Stimulated activated CD8-positive, alpha-beta memory T cell treated with anti-CD3 and anti-CD28 coated beads, Interleukin-4, amount 100 ng/mL, for 1 hour (primary cell): ENCODE measurements around the gene SPIB.
"Not testable (repeated sequence)": the region's sequence is repeated elsewhere in the genome, so short reads cannot be mapped to it uniquely, and the experiment has no call there.

Experiments
- DNase-seq, 2 donors: peaks; one replicate each; pipeline ENCODE4 v3.0.0-alpha.2; 2020; ENCODE audit warnings: low read depth in 2 of 2, low spot score in 1 of 2

Gene SPIB

GRCh38 chr19:50465986-50466705 is 47.4 kb downstream of the SPIB start:
- DNase-seq: no peak

- no peak for DNase-seq
These were observed 47.9 kb downstream of the SPIB start for GRCh38 chr19:50466706-50467039.

- DNase-seq: no peak
These were observed 48.8 kb downstream of the SPIB start for GRCh38 chr19:50467566-50467965.

- no peak for DNase-seq
These were observed 50.1 kb downstream of the SPIB start for GRCh38 chr19:50468818-50469217.

- DNase-seq: not testable (repeated sequence)
These were observed 54.6 kb downstream of the SPIB start for GRCh38 chr19:50473336-50473735.

- DNase-seq: no peak
These were observed 56.4 kb downstream of the SPIB start for GRCh38 chr19:50475101-50475568.

- DNase-seq: no peak
These were observed 57.0 kb downstream of the SPIB start for GRCh38 chr19:50475736-50476223.

- peak; percentile 66 to 86 for DNase-seq
These were observed 57.6 kb downstream of the SPIB start, which contains the start of the genes EMC10 and GARIN5A for GRCh38 chr19:50476224-50476906. Gene EMC10 (plus strand): TSS chr19:50476507. CDS start chr19:50476545, 38 bp downstream. Gene GARIN5A (minus strand): TSS chr19:50476848. CDS start chr19:50476388, 460 bp downstream.

GRCh38 chr19:50476907-50477238 is 58.1 kb downstream of the SPIB start:
- DNase-seq: no peak

GRCh38 chr19:50477751-50478515 is 59.2 kb downstream of the SPIB start:
- DNase-seq: no peak

- no peak for DNase-seq
These were observed 60.4 kb downstream of the SPIB start for GRCh38 chr19:50478901-50479715.

- DNase-seq: no peak
These were observed 61.1 kb downstream of the SPIB start for GRCh38 chr19:50479761-50480251.

GRCh38 chr19:50480281-50481111 is 61.8 kb downstream of the SPIB start:
- no peak for DNase-seq
